H1 (cell line): ENCODE measurements around the gene MBD3.

Source experiments
- CBX8 ChIP-seq: fragments of 300-800, 300-1000 bp; sonication (generic); IDR thresholded peaks from 2 replicates; pipeline ENCODE4 v1.7.1; 2016; ENCODE audit warnings: low read depth, low read length, borderline replicate concordance
- EP300 ChIP-seq, 2 experiments: IDR thresholded peaks; 1 replicate in 1 of 2; 2 replicates in 1 of 2; pipeline ENCODE4 v1.6.1; 2011 to 2012; ENCODE audit warnings: low read depth in 2 of 2, low read length in 2 of 2, mild to moderate bottlenecking in 2 of 2, borderline replicate concordance in 1 of 2, inconsistent platforms in 1 of 2, moderate library complexity in 1 of 2
- EZH2 ChIP-seq: fragments of 200-600 bp; sonication (generic); IDR thresholded peaks from 2 replicates; pipeline ENCODE4 v1.7.1; 2012; ENCODE audit warnings: low read depth, mild to moderate bottlenecking, moderate library complexity, low read length, inconsistent platforms; ENCODE audit not compliant: severe bottlenecking
- GABPA ChIP-seq: IDR thresholded peaks from 2 replicates; pipeline ENCODE4 v1.6.1; 2011; ENCODE audit warnings: mild to moderate bottlenecking, low read length, moderate library complexity, borderline replicate concordance; ENCODE audit not compliant: insufficient read depth
- HDAC2 ChIP-seq, 2 experiments: fragments of 300-600 bp in 1 of 2; sonication (generic) in 1 of 2; IDR thresholded peaks; 2 replicates each; pipeline ENCODE4 v1.6.1; 2011 to 2012; ENCODE audit warnings: low read depth in 2 of 2, low read length in 2 of 2, mild to moderate bottlenecking in 2 of 2, moderate library complexity in 2 of 2, borderline replicate concordance in 1 of 2, inconsistent platforms in 1 of 2
- MAFK ChIP-seq: IDR thresholded peaks from 2 replicates; pipeline ENCODE4 v1.6.1; 2012; ENCODE audit warnings: low read depth, mild to moderate bottlenecking, improper control_type of control experiment, low read length
- MAX ChIP-seq: IDR thresholded peaks from 2 replicates; pipeline ENCODE4 v1.6.1; 2012; ENCODE audit warnings: inconsistent platforms
- POLR2A ChIP-seq, 2 experiments: IDR thresholded peaks; 1 replicate in 1 of 2; 2 replicates in 1 of 2; pipeline ENCODE4 v1.6.1; 2011; ENCODE audit warnings: low read depth in 2 of 2, low read length in 2 of 2, mild to moderate bottlenecking in 2 of 2; ENCODE audit errors: control extremely low read depth in 1 of 2
- POLR2AphosphoS5 ChIP-seq: IDR thresholded peaks from 2 replicates; pipeline ENCODE4 v1.6.1; 2011; ENCODE audit warnings: low read depth, low read length
- RFX5 ChIP-seq: IDR thresholded peaks from 2 replicates; pipeline ENCODE4 v1.6.1; 2011; ENCODE audit warnings: low read depth, low read length, improper control_type of control experiment, borderline replicate concordance
- SAP30 ChIP-seq: fragments of 300-600 bp; sonication (generic); IDR thresholded peaks from 2 replicates; pipeline ENCODE4 v1.7.1; 2012; ENCODE audit warnings: low read length, moderate library complexity, mild to moderate bottlenecking, inconsistent platforms; ENCODE audit not compliant: insufficient read depth, insufficient replicate concordance
- TAF1 ChIP-seq: IDR thresholded peaks from 2 replicates; pipeline ENCODE4 v1.6.1; 2011; ENCODE audit warnings: mild to moderate bottlenecking, low read depth, low read length
- TF ChIP-seq, protein P1 (sequence below), 3 experiments: IDR thresholded peaks; 1 replicate in 2 of 3; 2 replicates in 1 of 3; pipeline versions ENCODE4 v1.5.1 to v1.6.1; 2011; ENCODE audit warnings: low read length in 3 of 3, mild to moderate bottlenecking in 3 of 3, inconsistent platforms in 2 of 3, low read depth in 1 of 3, moderate library complexity in 1 of 3; ENCODE audit not compliant: insufficient read depth in 1 of 3; ENCODE audit errors: control extremely low read depth in 1 of 3
- TF ChIP-seq, protein P2 (sequence below): IDR thresholded peaks from 2 replicates; pipeline ENCODE4 v1.6.1; 2011; ENCODE audit warnings: low read length, improper control_type of control experiment

DNA sequence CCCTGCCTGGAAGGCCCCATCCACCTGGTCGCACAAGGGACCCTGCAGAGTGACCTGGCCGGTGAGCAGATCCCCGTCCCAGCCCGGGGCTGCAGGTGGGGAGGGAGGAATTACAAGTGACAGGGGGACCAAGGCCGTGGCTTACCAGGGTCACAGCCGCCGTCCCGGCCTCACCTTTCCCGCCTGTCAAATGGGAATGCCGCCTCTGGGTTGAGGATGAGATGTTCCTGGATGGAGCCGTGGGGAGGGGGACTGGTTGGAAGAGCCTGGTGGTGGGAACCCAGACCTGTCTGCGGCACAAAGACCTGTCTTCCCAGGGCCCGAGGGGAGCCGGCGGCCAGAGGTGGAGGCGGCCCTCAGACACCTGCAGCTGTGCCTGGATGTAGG is 63.2 kb downstream of the MBD3 start:
- TF ChIP-seq RFX5, result no peak
- TF ChIP-seq, protein P1, sequence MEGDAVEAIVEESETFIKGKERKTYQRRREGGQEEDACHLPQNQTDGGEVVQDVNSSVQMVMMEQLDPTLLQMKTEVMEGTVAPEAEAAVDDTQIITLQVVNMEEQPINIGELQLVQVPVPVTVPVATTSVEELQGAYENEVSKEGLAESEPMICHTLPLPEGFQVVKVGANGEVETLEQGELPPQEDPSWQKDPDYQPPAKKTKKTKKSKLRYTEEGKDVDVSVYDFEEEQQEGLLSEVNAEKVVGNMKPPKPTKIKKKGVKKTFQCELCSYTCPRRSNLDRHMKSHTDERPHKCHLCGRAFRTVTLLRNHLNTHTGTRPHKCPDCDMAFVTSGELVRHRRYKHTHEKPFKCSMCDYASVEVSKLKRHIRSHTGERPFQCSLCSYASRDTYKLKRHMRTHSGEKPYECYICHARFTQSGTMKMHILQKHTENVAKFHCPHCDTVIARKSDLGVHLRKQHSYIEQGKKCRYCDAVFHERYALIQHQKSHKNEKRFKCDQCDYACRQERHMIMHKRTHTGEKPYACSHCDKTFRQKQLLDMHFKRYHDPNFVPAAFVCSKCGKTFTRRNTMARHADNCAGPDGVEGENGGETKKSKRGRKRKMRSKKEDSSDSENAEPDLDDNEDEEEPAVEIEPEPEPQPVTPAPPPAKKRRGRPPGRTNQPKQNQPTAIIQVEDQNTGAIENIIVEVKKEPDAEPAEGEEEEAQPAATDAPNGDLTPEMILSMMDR (IDR thresholded peaks at IDR 0.05; ENCODE audit: control extremely low read depth in 1 of 3, insufficient read depth in 1 of 3, low read depth in 1 of 3, low read length in 3 of 3), result no peak
- TF ChIP-seq MAFK, result no peak
- no peak for TF ChIP-seq EZH2
- TF ChIP-seq EP300 (IDR thresholded peaks at IDR 0.05; ENCODE audit: borderline replicate concordance in 1 of 2, low read depth in 2 of 2, low read length in 2 of 2), result no peak
- TF ChIP-seq MAX, result no peak
- TF ChIP-seq POLR2A (IDR thresholded peaks at IDR 0.05; ENCODE audit: control extremely low read depth in 1 of 2, low read depth in 2 of 2, low read length in 2 of 2), result no peak
- TF ChIP-seq GABPA, result no peak
- TF ChIP-seq POLR2AphosphoS5, result no peak
- no peak for TF ChIP-seq HDAC2 (IDR thresholded peaks at IDR 0.05; ENCODE audit: borderline replicate concordance in 1 of 2, low read depth in 2 of 2, low read length in 2 of 2)
- TF ChIP-seq, protein P2, sequence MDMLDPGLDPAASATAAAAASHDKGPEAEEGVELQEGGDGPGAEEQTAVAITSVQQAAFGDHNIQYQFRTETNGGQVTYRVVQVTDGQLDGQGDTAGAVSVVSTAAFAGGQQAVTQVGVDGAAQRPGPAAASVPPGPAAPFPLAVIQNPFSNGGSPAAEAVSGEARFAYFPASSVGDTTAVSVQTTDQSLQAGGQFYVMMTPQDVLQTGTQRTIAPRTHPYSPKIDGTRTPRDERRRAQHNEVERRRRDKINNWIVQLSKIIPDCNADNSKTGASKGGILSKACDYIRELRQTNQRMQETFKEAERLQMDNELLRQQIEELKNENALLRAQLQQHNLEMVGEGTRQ, result no peak
- TF ChIP-seq CBX8, result no peak
- TF ChIP-seq TAF1, result no peak
- no peak for TF ChIP-seq SAP30
